Body of pancreas (tissue), 4 donors: ENCODE measurements around the gene ELP4.

Experiments
- POLR2A ChIP-seq, 3 donors: fragments of 450-650 bp; IDR thresholded peaks; one replicate each; pipeline ENCODE4 v1.6.1; 2016; ENCODE audit warnings: antibody characterized with exemption in 3 of 3, mild to moderate bottlenecking in 2 of 3
- TF ChIP-seq, protein P1 (sequence below), 7 experiments: fragments of 450-650 bp in 4 of 7; fragments of 200-600 bp in 3 of 7; sonication (generic) in 3 of 7; IDR thresholded peaks; one replicate each; pipeline ENCODE4 v1.5.1; 2016 to 2019; ENCODE audit warnings: antibody characterized with exemption in 7 of 7

DNA sequence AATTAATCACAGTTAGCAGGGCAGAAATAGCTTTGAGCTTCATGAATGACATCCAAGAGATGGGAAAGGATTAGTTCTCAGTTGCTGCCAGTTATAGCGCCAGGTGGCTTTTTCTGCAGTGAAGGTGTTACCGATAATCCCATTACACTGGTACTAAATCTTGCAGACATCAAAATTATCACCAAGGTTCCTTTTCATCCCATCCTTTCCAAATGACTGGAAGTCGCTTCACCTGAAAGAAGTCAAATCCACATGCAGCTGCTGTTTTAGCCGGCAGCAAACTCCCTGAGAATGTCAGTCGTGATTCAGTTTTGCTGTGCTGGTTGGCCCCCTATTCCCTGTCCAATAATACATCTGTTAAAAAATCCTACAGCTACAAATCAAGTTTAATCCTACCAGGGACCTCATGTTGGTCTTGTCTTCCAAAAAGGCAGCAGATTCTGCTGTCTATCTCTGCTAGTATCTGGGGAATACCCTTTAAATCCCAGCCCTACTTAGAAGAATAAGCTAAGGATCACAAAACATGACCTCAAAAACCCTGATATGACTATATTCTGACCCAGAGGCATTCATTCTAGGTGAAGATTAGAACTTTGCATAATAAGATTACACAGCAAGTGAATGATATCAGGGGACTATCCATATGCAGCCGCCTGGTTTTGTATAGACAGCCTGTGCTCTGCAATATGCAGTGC, 31.9 kb upstream of the ELP4 start:
- TF ChIP-seq, protein P1, sequence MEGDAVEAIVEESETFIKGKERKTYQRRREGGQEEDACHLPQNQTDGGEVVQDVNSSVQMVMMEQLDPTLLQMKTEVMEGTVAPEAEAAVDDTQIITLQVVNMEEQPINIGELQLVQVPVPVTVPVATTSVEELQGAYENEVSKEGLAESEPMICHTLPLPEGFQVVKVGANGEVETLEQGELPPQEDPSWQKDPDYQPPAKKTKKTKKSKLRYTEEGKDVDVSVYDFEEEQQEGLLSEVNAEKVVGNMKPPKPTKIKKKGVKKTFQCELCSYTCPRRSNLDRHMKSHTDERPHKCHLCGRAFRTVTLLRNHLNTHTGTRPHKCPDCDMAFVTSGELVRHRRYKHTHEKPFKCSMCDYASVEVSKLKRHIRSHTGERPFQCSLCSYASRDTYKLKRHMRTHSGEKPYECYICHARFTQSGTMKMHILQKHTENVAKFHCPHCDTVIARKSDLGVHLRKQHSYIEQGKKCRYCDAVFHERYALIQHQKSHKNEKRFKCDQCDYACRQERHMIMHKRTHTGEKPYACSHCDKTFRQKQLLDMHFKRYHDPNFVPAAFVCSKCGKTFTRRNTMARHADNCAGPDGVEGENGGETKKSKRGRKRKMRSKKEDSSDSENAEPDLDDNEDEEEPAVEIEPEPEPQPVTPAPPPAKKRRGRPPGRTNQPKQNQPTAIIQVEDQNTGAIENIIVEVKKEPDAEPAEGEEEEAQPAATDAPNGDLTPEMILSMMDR (IDR thresholded peaks at IDR 0.05) = no peak
- TF ChIP-seq POLR2A (IDR thresholded peaks at IDR 0.05) = no peak
